GM12892 (cell line): Measurements from ENCODE around the gene TBX1. TPM values are rescaled to one million over a fixed set of nuclear protein-coding genes. Genes with fewer than 3 reads are reported as not detected.

Experiments used
- DNase-seq: peaks from one replicate; pipeline ENCODE4 v3.0.0; 2011; ENCODE audit not compliant: insufficient read length
- FAIRE-seq: peaks from 2 replicates; lab custom pipeline; 2011; peaks lifted over from hg19 to GRCh38; lab: Jason Lieb, UNC
- POLR2A ChIP-seq: IDR thresholded peaks from 2 replicates; pipeline ENCODE4 v1.6.1; 2011; ENCODE audit warnings: low read depth, low read length, control low read depth
- POLR2AphosphoS5 ChIP-seq: IDR thresholded peaks from 2 replicates; pipeline ENCODE4 v1.6.1; 2011; ENCODE audit warnings: low read depth, low read length, control low read depth
- TAF1 ChIP-seq: IDR thresholded peaks from 2 replicates; pipeline ENCODE4 v1.6.1; 2011; ENCODE audit warnings: low read depth, mild to moderate bottlenecking, control low read depth, low read length, borderline replicate concordance
- polyA plus RNA-seq: library from polyadenylated mRNA; unstranded; fragments of >200 nt; gene quantifications from one replicate; pipeline ENCODE4 v1.2.1, GENCODE V29; 2012; ENCODE audit warnings: missing spikeins, inconsistent platforms; ENCODE audit not compliant: missing spikeins

The TBX1 gene
- not detected for polyA plus RNA-seq

DNA sequence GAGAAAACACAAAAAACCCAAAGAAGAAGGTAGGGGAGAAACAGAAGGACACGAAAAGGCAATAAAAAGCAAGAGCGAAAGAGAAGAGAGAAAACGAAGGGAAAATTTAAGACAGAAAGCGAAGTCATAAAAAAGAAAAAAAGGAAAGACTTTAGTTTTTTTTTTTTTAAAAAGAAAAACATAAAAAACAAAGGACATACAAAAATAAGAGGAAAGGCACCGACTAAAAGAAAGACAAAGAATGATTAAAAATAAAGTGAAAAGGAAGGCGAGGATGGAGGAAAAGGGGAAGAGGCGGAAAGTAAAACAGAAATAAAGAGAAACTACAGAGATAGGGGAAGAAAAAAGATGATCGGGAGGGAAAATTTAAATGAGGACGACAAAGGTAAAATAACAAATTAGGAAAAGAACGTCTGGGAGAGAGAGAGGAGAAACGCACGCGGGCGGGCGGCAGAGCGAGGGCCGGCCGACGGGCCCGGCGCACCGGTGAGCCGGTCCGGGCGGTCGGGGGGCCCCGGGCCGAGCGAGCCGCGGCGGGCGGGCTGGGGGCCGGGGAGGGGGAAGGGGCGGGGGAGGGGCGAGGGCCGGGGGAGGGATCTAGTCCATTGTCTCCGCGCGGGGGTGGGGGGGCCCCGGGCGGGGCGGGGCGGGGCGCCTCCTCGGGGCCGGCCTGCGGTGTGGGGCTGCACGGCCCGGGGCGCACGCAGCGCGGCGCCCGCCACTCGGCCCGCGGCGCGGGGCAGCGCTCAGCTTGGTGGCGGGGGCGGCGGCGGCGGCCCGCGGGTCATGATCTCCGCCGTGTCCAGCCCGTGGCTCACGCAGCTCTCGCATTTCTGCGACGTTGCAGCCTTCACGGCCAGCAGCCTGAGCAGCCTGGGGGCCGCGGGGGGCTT, at the start of gene TBX1:
Gene TBX1, plus strand, starts transcription at position 721 of the 893 bp plus-strand sequence. Its CDS starts 66 bp downstream, at position 787.
- no peak for FAIRE-seq
- TF ChIP-seq POLR2AphosphoS5, result no peak
- no peak for TF ChIP-seq TAF1
- TF ChIP-seq POLR2A, result no peak
- DNase-seq, result no peak

DNA sequence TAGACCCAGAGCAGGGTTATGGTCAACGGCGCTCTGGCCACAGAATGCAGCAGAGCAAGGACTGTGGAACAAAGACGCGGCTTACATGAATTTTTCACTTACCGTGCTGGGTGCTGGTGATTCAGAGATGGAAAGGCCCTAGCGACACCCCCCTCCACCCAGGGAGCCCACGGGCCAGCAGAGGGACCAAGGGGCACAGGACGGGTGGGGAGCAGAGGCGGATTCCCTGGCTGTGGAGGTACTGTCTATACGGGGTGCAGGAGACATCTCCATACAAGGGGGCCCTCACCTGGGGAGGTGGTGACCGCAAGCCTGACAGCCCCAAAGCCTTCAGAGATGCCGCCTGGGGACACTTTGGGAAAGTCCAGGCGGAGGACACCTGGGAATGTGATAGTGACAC, 47.3 kb upstream of the TBX1 start:
- FAIRE-seq (no peak), DNase-seq (no peak)
- no peak for TF ChIP-seq POLR2AphosphoS5
- no peak for TF ChIP-seq POLR2A
- no peak for TF ChIP-seq TAF1

DNA sequence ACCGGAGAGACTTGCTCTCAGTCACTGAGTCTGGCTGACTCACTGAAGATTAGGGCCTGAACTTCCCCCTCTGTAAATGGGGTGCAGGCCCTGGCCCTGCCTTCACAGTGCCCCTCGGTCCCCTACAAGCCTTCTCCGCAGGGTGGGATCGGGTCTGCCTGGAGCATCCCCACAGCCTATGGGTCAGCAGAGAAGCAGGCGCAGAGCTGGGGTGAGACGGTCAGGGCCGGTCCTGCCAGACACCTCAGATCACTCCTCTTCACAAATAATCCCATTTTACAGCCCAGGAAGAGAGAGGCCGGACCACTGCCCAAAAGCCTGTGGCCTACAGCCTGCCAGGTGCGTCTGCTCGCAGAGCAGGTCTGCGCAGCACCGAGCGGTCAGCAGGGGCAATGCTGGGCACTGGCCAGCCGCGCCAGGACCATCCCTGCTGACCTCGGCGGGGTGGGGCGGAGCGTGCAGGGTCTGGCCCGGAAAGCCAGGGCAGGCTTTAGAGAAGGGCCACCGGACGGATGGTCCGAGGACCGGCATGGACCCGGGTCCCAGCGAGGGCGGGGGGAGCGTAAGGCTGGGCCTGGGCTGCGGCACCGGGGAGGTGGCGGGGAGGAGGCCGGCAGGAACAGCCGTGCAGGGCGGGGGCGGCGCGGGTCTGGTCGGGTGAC, 46.8 kb upstream of the TBX1 start:
- no peak for DNase-seq
- TF ChIP-seq POLR2A (no peak), POLR2AphosphoS5 (no peak), TAF1 (no peak)
- FAIRE-seq, result no peak

DNA sequence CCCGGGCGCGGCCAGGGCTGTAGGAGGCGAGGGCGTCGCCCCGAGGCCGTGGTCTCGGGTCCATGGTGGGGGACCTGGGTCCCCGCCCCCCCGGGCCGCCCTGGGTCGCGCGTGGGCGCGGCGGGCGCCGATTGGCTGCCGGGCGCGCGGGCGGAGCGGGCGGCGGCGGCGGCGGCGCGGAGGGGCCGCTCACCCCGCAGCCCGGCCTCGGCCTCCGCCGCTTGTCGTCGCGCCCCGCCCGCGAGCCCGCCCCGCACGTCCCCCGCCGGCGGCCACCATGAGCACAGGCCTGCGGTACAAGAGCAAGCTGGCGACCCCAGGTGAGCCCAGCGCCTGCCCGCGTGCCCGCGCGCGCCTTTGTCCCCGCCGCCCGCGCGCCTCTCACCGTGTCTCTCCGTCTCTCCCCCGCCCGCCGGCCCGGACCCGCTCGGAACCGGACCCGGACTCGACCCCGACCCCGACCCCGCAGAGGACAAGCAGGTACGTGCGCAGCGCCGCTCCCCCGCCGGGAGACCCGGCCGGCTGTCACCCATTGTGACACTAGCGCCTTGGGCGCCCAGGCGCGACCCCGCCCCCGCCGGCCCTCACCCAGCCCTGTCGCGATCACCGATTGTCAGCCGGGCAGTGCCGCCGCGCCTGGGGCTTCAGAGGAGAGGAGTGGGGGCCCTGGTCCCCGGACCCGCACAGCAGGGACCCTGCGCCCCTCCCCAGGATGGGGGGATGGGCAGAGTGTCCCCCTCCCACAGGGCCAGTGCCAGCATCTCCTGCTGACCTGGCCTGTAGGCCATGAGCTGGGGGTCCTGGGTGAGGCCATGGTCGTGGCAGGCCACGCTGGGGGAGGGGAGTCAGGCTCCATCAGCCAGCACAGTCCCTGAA, 46.0 kb upstream of the TBX1 start, which contains the start of gene SEPTIN5:
Gene SEPTIN5, plus strand, starts transcription at position 192 of the 876 bp plus-strand sequence. Its CDS starts 86 bp downstream, at position 278.
- TF ChIP-seq TAF1, result no peak
- FAIRE-seq (no peak), DNase-seq (no peak)

DNA sequence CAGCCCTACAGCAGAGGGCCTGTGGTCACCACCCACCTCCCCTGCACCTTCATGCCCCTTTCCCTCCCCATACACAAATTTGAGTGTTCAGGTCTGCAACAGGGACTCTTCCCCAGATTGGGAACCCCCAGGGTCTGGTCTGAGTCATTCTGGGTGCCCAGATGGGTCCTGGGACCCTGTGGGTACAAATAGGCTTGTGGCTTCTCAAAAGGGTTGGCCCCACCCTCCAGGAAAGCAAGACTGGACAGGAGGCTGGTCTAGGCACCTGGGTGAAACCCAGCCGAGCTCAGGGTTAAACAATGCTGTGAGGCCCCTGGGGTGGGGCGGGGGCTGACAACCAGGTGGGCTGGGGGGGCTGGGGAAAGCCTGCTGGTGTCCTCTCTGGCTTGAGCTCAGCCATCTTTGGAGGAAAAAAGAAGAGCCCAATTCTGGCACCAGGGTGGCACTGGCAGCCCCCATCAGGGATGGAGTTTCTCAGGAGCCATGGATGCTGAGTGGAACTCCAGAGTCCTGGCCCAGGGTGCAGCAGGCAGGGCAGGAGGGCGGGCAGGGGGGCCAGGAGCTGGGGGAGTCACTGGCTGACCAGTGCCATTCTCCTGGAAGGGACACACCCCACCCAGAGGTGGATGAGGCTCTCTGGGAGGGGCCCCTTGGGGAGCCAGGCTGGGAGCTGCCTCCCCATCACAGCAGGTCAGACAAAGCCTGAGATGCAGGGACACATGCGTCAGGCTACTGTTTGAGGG, 45.2 kb upstream of the TBX1 start:
- FAIRE-seq (no peak), DNase-seq (no peak)
- no peak for TF ChIP-seq TAF1
- no peak for TF ChIP-seq POLR2AphosphoS5
- TF ChIP-seq POLR2A, result no peak

DNA sequence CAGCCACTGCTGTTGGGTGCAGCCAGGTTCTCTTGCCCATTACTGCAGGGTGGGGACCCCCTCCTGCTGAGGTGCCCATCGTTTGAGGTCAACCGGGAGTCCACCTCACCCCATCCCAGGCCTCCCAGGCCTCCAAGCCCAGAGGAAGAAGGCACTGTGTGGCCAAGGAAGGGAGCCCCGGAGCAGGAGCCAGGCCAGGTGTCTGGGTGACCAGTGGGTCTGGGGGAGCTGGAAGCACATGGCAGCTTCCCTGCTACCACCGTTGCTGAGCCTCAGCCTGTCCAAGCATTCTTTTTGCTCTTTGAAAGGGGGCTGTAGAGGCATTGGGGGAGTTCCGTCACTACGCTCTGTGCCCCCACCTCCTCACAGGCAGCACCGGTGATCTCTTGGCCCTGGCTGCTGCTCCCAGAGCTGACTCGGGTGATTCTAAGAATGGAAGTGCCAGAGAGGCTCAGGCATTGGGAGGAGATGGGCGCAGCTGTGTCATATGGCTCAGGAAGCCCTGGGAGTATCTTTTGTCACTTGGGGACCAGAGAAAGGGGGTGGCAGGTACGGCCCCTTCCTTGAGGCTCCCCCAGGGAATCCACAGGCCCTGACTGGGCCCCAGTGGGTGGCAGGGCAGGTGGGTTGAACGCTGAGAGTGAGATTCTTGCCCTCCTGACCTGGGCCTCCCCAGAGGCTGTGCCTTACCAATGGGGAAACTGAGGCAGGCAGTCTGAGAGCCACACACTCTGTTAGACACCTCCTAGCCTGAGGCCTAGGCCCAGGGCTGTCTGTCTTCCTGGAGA, 44.3 kb upstream of the TBX1 start:
- no peak for DNase-seq
- TF ChIP-seq POLR2AphosphoS5 (no peak), POLR2A (no peak)
- no peak for FAIRE-seq

DNA sequence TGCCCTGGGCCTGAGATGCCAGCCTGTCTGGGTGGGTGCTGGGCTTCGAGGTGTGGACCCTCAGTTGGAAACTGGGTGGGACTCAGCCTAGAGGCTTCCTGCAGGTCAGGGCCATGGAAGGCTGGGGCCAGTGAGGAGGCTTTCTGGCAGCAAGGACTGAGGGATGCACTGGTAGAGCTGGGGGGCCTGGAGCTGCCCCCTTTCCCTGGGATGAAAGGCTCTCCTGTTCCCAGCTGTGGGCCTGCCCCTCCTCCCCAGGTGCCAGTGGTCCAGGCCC, 43.8 kb upstream of the TBX1 start:
- DNase-seq, result no peak
- TF ChIP-seq TAF1, result no peak
- TF ChIP-seq POLR2AphosphoS5, result no peak
- TF ChIP-seq POLR2A, result no peak
- no peak for FAIRE-seq

DNA sequence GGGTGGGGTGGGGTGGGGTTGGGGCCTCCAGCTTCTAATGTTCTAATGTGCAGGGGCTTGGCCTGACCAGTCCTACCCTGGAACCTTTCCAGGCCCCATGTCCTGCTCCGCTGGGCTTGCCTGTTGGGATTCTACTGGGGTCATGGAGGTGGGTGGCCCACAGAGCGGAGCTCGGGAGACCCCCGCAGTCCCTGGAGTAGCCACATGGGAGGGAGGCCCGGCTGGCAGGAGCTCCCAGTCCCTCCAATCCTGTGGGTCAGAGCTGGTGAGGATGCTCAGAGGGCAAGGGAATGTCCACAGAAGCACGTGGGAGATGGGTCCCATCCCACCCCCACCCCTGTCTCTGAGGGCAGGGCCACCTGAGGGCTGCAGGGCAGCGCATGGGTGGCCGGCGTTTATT, 43.4 kb upstream of the TBX1 start:
- TF ChIP-seq POLR2AphosphoS5, result no peak
- no peak for TF ChIP-seq POLR2A
- no peak for TF ChIP-seq TAF1
- DNase-seq, result no peak

DNA sequence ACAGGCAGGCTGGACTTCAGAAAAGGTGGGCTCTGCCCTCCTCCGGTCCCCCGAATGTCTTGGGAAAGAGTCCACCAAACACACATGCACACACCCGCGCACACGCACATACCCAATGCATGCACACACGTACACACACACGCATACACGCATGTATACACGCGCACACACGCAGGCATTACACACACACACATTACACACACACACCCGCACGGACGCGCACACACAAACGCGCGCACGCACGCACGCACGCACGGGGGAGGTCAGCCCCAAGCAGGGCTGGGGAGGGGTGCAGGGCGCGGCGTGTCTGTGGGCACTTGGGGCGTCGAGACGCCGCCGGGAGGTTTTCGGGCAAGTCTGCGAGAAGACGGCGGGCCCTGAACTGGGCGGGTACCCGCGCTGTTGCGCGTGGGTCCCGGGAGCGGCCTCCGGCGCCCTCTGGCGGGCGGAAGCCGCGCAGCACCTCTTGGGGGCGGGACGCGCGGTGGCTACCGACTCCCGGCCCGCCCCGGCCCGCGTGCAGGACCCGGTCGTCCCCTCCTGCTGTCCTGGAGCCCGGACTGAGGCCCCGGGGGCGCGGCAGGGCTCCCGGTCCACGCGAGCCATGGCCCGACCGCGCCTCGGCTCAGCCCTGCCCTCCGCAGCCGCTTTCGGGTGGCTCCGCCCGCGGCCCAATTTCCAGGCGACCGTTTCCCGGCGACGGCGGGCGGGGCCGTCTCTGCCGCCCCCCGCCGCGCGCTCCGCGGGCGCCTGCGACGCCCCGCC, 42.7 kb upstream of the TBX1 start:
- FAIRE-seq (peak; percentile 77), DNase-seq (peak; percentile 97)
- no peak for TF ChIP-seq POLR2A

More for the DNA sequence above, 43.4 kb upstream of the TBX1 start:
- FAIRE-seq, result no peak
